PC-9 (cell line): ENCODE data around the gene PECR.

Experiments
- EZH2 ChIP-seq: fragments of 200-600 bp; sonication (generic); IDR thresholded peaks from 2 replicates; pipeline ENCODE4 v1.8.0; 2017; ENCODE audit warnings: antibody characterized with exemption, low read depth
- TF ChIP-seq, protein P1 (sequence below): fragments of 200-600 bp; sonication (generic); conservative IDR thresholded peaks from 2 replicates; pipeline ENCODE4 v1.6.1; 2017; ENCODE audit warnings: mixed run types, antibody characterized with exemption, mild to moderate bottlenecking, moderate library complexity

DNA sequence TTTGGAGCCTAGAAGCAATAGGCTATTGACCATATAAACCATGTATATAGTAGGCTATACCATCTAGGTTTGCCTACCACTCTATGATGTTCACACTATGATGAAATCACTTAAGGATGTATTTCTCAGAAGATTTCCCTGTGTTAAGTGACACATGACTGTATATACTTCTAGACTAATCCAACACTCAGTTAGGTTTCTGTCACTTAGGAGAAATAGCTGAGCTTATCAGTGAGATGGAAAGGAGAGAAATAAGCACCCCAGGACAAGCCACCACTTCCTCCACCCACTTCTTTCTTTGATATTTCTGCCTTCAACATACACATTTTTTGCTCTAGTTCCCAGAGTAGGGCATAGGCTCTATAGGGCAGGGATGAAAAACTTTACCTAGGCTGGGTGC lies 7.8 kb downstream of the PECR start:
- no peak for TF ChIP-seq EZH2
- TF ChIP-seq, protein P1, sequence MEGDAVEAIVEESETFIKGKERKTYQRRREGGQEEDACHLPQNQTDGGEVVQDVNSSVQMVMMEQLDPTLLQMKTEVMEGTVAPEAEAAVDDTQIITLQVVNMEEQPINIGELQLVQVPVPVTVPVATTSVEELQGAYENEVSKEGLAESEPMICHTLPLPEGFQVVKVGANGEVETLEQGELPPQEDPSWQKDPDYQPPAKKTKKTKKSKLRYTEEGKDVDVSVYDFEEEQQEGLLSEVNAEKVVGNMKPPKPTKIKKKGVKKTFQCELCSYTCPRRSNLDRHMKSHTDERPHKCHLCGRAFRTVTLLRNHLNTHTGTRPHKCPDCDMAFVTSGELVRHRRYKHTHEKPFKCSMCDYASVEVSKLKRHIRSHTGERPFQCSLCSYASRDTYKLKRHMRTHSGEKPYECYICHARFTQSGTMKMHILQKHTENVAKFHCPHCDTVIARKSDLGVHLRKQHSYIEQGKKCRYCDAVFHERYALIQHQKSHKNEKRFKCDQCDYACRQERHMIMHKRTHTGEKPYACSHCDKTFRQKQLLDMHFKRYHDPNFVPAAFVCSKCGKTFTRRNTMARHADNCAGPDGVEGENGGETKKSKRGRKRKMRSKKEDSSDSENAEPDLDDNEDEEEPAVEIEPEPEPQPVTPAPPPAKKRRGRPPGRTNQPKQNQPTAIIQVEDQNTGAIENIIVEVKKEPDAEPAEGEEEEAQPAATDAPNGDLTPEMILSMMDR: no peak
